ENCODE data around the gene RBM20.

DNA sequence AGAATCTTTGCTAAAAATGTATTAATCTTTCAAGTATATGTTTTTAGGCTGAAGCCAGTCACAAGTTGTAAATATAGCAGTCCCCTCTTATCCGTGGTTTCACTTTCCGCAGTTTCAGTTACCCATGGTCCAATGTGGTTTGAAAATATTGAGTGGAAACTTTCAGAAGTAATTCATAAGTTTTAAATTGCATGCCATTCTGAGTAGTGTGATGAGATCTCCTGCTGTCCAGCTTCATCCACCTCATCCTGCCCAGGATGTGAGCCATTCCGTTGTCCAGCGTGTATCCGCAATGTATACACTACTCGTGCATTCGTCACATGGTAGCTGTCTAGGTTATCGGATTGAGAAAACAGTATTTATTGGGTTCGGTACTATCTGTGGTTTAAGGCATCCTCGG, 239.8 kb downstream of the RBM20 start:
- TF ChIP-seq, protein P1, sequence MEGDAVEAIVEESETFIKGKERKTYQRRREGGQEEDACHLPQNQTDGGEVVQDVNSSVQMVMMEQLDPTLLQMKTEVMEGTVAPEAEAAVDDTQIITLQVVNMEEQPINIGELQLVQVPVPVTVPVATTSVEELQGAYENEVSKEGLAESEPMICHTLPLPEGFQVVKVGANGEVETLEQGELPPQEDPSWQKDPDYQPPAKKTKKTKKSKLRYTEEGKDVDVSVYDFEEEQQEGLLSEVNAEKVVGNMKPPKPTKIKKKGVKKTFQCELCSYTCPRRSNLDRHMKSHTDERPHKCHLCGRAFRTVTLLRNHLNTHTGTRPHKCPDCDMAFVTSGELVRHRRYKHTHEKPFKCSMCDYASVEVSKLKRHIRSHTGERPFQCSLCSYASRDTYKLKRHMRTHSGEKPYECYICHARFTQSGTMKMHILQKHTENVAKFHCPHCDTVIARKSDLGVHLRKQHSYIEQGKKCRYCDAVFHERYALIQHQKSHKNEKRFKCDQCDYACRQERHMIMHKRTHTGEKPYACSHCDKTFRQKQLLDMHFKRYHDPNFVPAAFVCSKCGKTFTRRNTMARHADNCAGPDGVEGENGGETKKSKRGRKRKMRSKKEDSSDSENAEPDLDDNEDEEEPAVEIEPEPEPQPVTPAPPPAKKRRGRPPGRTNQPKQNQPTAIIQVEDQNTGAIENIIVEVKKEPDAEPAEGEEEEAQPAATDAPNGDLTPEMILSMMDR (IDR thresholded peaks at IDR 0.05; ENCODE audit: poor library complexity), result no peak
- TF ChIP-seq EZH2 (IDR thresholded peaks at IDR 0.05; ENCODE audit: borderline replicate concordance) (no peak), EZH2phosphoT487 (IDR thresholded peaks at IDR 0.05; ENCODE audit: low read depth, severe bottlenecking, unreplicated experiment) (no peak)

All from hepatocyte (in vitro differentiated cells).